ENCODE data around the gene IQSEC1.

GRCh38 chr3:12882336-12883310 lies 190.6 kb downstream of the IQSEC1 start:
- TF ChIP-seq CTCF (IDR thresholded peaks at IDR 0.05; ENCODE audit: insufficient read depth, low read length, poor library complexity, severe bottlenecking): no peak
- no peak for TF ChIP-seq EZH2phosphoT487 (conservative IDR thresholded peaks at IDR 0.05; ENCODE audit: low read length)
